Measurements from ENCODE around the gene PPP2R3B. TPM values are rescaled to one million over a fixed set of nuclear protein-coding genes. Genes with fewer than 3 reads are reported as not detected.

PPP2R3B gene
- polyA plus RNA-seq, 1 donor (not counting 4 experiments of a cell fraction or from before 2014, with no cell fraction given), result 6.6 TPM

- peaks cover 0 to 1% of the 10 kb centered on the region in 2 experiments for H3K36me3 ChIP-seq (ENCODE audit: control insufficient read depth in 2 of 2, extremely low read depth in 1 of 2, insufficient read depth in 2 of 2, low read length in 2 of 2)
- no peaks in the 10 kb centered on the region for H4K20me1 ChIP-seq (ENCODE audit: control insufficient read depth, extremely low read depth, insufficient read depth, low read length)
- no peak for TF ChIP-seq CTCF (optimal IDR thresholded peaks at IDR 0.05 in 1 of 3, IDR thresholded peaks at IDR 0.05 in 1 of 3, conservative IDR thresholded peaks at IDR 0.05 in 1 of 3; ENCODE audit: extremely low read depth in 1 of 3, insufficient read depth in 2 of 3, low read length in 3 of 3)
- TF ChIP-seq EZH2 (IDR thresholded peaks at IDR 0.05; ENCODE audit: low read length), result no peak
- dilution Hi-C loops (cut with MboI; ENCODE audit: extremely low pct_ligation_motif_present, low sequenced_read_pairs), result no loop called here
- H3K4me2 ChIP-seq (ENCODE audit: control insufficient read depth, extremely low read depth, insufficient read depth, low read depth, low read length), result no peak overlapping the region
- H3K79me2 ChIP-seq (ENCODE audit: control insufficient read depth, insufficient read depth, low read length), result no peaks in the 10 kb centered on the region
- no peak for FAIRE-seq
- DNase-seq (ENCODE audit: low read depth, low spot score), result no peak
- H3K27me3 ChIP-seq (ENCODE audit: control insufficient read depth, extremely low read depth, insufficient read depth, low read length), result no peaks in the 10 kb centered on the region
- no peak overlapping the region for H2AFZ ChIP-seq (ENCODE audit: control insufficient read depth, low read length)
- H3K4me1 ChIP-seq (ENCODE audit: control insufficient read depth, extremely low read depth, insufficient read depth, low read length), result no peaks in the 10 kb centered on the region
- no peaks in the 10 kb centered on the region for H3K9me1 ChIP-seq (ENCODE audit: control insufficient read depth, extremely low read depth, insufficient read depth, low read length)
- H3K4me3 ChIP-seq (ENCODE audit: control insufficient read depth in 2 of 3, extremely low read depth in 1 of 3, insufficient read depth in 2 of 3, low read depth in 1 of 3, low read length in 3 of 3), result no peak overlapping the region
- no peak overlapping the region for H3K27ac ChIP-seq (ENCODE audit: control insufficient read depth, insufficient read depth, low read length)
- no peak overlapping the region for H3K9ac ChIP-seq (ENCODE audit: control insufficient read depth, extremely low read depth, insufficient read depth, low read length)
- H3K9me3 ChIP-seq (ENCODE audit: control insufficient read depth, low read depth, low read length), result no peaks in the 10 kb centered on the region
Observed at GRCh38 chrX:347351-348117, 39.2 kb downstream of the PPP2R3B start.

- Histone ChIP-seq H2AFZ (ENCODE audit: control insufficient read depth, low read length) (no peak overlapping the region), H3K4me1 (ENCODE audit: control insufficient read depth, extremely low read depth, insufficient read depth, low read length) (no peaks in the 10 kb centered on the region), H3K79me2 (ENCODE audit: control insufficient read depth, insufficient read depth, low read length) (no peaks in the 10 kb centered on the region), H3K36me3 (ENCODE audit: control insufficient read depth in 2 of 2, extremely low read depth in 1 of 2, insufficient read depth in 2 of 2, low read length in 2 of 2) (peaks cover 0 to 1% of the 10 kb centered on the region in 2 experiments), H3K9ac (ENCODE audit: control insufficient read depth, extremely low read depth, insufficient read depth, low read length) (no peak overlapping the region), H3K4me3 (ENCODE audit: control insufficient read depth in 2 of 3, extremely low read depth in 1 of 3, insufficient read depth in 2 of 3, low read depth in 1 of 3, low read length in 3 of 3) (no peak overlapping the region), H4K20me1 (ENCODE audit: control insufficient read depth, extremely low read depth, insufficient read depth, low read length) (no peaks in the 10 kb centered on the region), H3K27me3 (ENCODE audit: control insufficient read depth, extremely low read depth, insufficient read depth, low read length) (no peaks in the 10 kb centered on the region), H3K9me1 (ENCODE audit: control insufficient read depth, extremely low read depth, insufficient read depth, low read length) (no peaks in the 10 kb centered on the region), H3K9me3 (ENCODE audit: control insufficient read depth, low read depth, low read length) (peaks cover 2% of the 10 kb centered on the region), H3K27ac (ENCODE audit: control insufficient read depth, insufficient read depth, low read length) (no peak overlapping the region), H3K4me2 (ENCODE audit: control insufficient read depth, extremely low read depth, insufficient read depth, low read depth, low read length) (no peak overlapping the region)
- TF ChIP-seq CTCF (optimal IDR thresholded peaks at IDR 0.05 in 1 of 3, IDR thresholded peaks at IDR 0.05 in 1 of 3, conservative IDR thresholded peaks at IDR 0.05 in 1 of 3; ENCODE audit: extremely low read depth in 1 of 3, insufficient read depth in 2 of 3, low read length in 3 of 3), result no peak
- no peak for TF ChIP-seq EZH2 (IDR thresholded peaks at IDR 0.05; ENCODE audit: low read length)
- DNase-seq (ENCODE audit: low read depth, low spot score) (no peak), FAIRE-seq (no peak)
- dilution Hi-C loops (cut with MboI; ENCODE audit: extremely low pct_ligation_motif_present, low sequenced_read_pairs), result no loop called here
Observed at GRCh38 chrX:346034-346813, 40.5 kb downstream of the PPP2R3B start.
